Skin of body (tissue), 2 donors: Measurements from ENCODE around the gene JMJD4. TPM values are rescaled to one million over a fixed set of nuclear protein-coding genes. Genes with fewer than 3 reads are reported as not detected.
"Not testable (repeated sequence)": the region's sequence is repeated elsewhere in the genome, so short reads cannot be mapped to it uniquely, and the experiment has no call there.

Experiments
- DNase-seq: peaks from one replicate; lab custom pipeline; 2025; lab: John Stamatoyannopoulos, UW
- total RNA-seq: library from RNA; depleted of rRNA; stranded (reverse); fragments of >200 nt; gene quantifications from one replicate; pipeline ENCODE4 v1.2.3, GENCODE V29; 2014

The JMJD4 gene
- total RNA-seq, 1 donor from 2014 or later = 13.1 TPM

DNA sequence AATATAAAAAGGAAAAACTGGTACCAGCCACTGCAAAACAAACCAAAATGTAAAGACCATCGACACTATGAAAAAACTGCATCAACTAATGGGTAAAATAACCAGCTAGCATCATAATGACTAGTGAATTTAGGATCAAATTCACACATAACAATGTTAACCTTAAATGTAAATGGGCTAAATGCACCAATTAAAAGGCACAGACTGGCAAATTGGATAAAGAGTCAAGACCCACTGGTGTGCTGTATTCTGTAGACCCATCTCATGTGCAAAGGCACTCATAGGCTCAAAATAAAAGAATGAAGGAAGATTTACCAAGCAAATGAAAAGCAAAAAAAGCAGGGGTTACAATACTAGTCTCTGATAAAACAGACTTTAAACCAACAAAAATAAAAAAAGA lies 33.5 kb downstream of the JMJD4 start:
- DNase-seq = not testable (repeated sequence)

DNA sequence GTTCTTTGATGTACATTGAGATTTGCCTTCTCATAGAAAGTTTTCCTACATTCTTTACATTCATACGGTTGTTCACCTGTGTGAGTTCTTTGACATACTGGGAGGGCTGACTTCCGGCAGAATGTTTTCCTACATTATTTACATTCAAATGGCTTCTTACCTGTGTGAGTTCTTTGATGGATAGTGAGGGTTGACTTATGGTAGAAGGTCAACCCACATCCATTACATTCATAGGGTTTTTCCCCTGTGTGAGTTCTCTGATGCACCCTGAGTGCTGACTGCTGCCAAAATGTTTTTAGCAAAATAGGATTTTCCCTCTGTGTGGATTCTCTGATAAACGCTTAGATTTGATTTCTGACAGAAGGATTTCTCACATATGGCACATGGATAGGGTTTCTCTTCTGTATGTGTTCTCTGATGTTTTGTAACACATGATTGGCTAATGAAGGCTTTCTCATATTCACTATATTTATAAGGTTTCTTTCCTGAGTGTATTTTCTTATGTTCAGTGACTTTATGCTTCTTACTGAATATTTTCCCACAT lies 37.7 kb downstream of the JMJD4 start:
- no peak for DNase-seq

DNA sequence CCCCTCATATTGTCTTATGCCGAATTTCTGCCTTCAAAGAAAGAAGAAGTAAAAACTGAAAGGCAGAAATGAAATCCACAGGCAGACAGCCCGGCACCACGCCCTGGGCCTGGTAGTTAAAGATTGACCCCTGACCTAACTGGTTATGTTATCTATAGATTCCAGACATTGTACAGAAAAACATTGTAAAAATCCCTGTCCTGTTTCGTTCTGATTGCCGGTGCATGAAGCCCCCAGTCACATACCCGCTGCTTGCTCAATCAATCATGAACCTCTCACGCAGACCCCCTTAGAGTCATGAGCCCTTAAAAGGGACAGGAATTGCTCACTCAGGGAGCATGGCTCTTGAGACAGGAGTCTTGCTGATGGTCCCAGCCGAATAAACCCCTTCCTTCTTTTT lies 49.3 kb downstream of the JMJD4 start:
- DNase-seq = no peak

Other genes starting within 250 kb of the JMJD4 start
- gene ZNF678, start 171.7 kb downstream of the JMJD4 start, total RNA-seq = 27.2 TPM
- 29.2 TPM for gene SNAP47, start 133 bp upstream of the JMJD4 start, total RNA-seq
- gene PRSS38, start 80.4 kb upstream of the JMJD4 start, total RNA-seq = not detected
- gene WNT9A, start 212.6 kb upstream of the JMJD4 start, total RNA-seq = 1.5 TPM